ENCODE measurements around the gene SPG21. TPM values are rescaled to one million over a fixed set of nuclear protein-coding genes. Genes with fewer than 3 reads are reported as not detected.
"Not testable (repeated sequence)": the region's sequence is repeated elsewhere in the genome, so short reads cannot be mapped to it uniquely, and the experiment has no call there.

Gene SPG21
- total RNA-seq: 35.7 TPM

GRCh38 chr15:64989416-64990167 is at the start of gene SPG21:
TSS of gene SPG21 (minus strand) at chr15:64989914. CDS start at chr15:64983569, 6,345 bp downstream.
- ATAC-seq (peak; percentile 97), DNase-seq (ENCODE audit: low spot score) (peak; percentile 92)

- ATAC-seq (no peak), DNase-seq (ENCODE audit: low spot score) (no peak)
These were observed 49.1 kb upstream of the SPG21 start for GRCh38 chr15:65038836-65039235.

GRCh38 chr15:65038428-65038827 is 48.7 kb upstream of the SPG21 start:
- ATAC-seq: no peak
- DNase-seq (ENCODE audit: low spot score): no peak

GRCh38 chr15:65037309-65037708 is 47.6 kb upstream of the SPG21 start:
- no peak for ATAC-seq
- DNase-seq (ENCODE audit: low spot score): no peak

GRCh38 chr15:65034719-65035118 is 45.0 kb upstream of the SPG21 start:
- DNase-seq (ENCODE audit: low spot score) (no peak), ATAC-seq (no peak)

GRCh38 chr15:65033659-65034269 is 44.0 kb upstream of the SPG21 start:
- ATAC-seq (peak; percentile 54), DNase-seq (ENCODE audit: low spot score) (no peak)

GRCh38 chr15:65032801-65033537 is 43.3 kb upstream of the SPG21 start:
- ATAC-seq: peak; percentile 87
- peak; percentile 93 for DNase-seq (ENCODE audit: low spot score)

GRCh38 chr15:65029736-65030208 is 40.1 kb upstream of the SPG21 start:
- DNase-seq (ENCODE audit: low spot score): no peak
- ATAC-seq: no peak

- peak; percentile 83 for ATAC-seq
- DNase-seq (ENCODE audit: low spot score): peak; percentile 93
These were observed 39.4 kb upstream of the SPG21 start, which contains the start of gene MTFMT for GRCh38 chr15:65028921-65029735. TSS of gene MTFMT (minus strand) at chr15:65029639. CDS start at chr15:65029613, 26 bp downstream.

GRCh38 chr15:65028338-65028737 is 38.6 kb upstream of the SPG21 start:
- no peak for DNase-seq (ENCODE audit: low spot score)
- no peak for ATAC-seq

- ATAC-seq (no peak), DNase-seq (ENCODE audit: low spot score) (no peak)
These were observed 37.9 kb upstream of the SPG21 start for GRCh38 chr15:65027593-65027992.

GRCh38 chr15:65026756-65027155 is 37.0 kb upstream of the SPG21 start:
- ATAC-seq (no peak), DNase-seq (ENCODE audit: low spot score) (no peak)

- DNase-seq (ENCODE audit: low spot score): no peak
These were observed 31.8 kb upstream of the SPG21 start for GRCh38 chr15:65021488-65021887.

GRCh38 chr15:65020419-65020818 is 30.7 kb upstream of the SPG21 start:
- no peak for DNase-seq (ENCODE audit: low spot score)
- ATAC-seq: peak; percentile 11

More at GRCh38 chr15:65021488-65021887, 31.8 kb upstream of the SPG21 start:
- ATAC-seq: no peak

- not testable (repeated sequence) for DNase-seq (ENCODE audit: low spot score); ATAC-seq
These were observed 21.5 kb upstream of the SPG21 start for GRCh38 chr15:65011198-65011597.

GRCh38 chr15:65008983-65009382 is 19.3 kb upstream of the SPG21 start:
- DNase-seq (ENCODE audit: low spot score) (no peak), ATAC-seq (no peak)

- no peak for DNase-seq (ENCODE audit: low spot score)
- ATAC-seq: no peak
These were observed 17.2 kb upstream of the SPG21 start for GRCh38 chr15:65006876-65007275.

- DNase-seq (ENCODE audit: low spot score): no peak
- no peak for ATAC-seq
These were observed 15.3 kb upstream of the SPG21 start for GRCh38 chr15:65004993-65005392.

GRCh38 chr15:64997745-64998375 is 8.1 kb upstream of the SPG21 start:
- no peak for DNase-seq (ENCODE audit: low spot score)
- no peak for ATAC-seq

GRCh38 chr15:64997066-64997465 is 7.4 kb upstream of the SPG21 start:
- DNase-seq (ENCODE audit: low spot score): no peak
- ATAC-seq: no peak
